ENCODE results near the gene TRAF2. TPM values are rescaled to one million over a fixed set of nuclear protein-coding genes. Genes with fewer than 3 reads are reported as not detected.

Gene TRAF2
- total and polyA plus RNA-seq, 9 of the 15 experiments (the other 6 are each of a cell fraction or from before 2014, with no cell fraction given) = 0.24 to 45.2 (median 18.0) TPM

DNA sequence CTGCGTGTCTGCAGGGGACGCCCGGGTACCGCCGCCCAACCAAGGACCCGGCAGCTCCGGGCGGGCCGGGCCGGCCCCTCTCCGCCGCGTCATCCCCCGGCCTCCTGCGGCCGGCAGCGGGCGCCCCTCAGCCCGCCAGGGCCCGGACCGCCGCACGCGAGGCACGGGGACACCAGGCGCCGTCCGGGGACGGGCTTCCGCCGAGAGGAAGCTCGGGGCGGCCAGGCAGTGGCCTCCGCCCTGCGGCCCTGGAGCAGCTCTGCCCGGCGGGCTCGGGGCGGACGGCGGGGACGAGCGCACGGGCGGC, 57.8 kb downstream of the TRAF2 start (continued):
- TF ChIP-seq, protein P1, sequence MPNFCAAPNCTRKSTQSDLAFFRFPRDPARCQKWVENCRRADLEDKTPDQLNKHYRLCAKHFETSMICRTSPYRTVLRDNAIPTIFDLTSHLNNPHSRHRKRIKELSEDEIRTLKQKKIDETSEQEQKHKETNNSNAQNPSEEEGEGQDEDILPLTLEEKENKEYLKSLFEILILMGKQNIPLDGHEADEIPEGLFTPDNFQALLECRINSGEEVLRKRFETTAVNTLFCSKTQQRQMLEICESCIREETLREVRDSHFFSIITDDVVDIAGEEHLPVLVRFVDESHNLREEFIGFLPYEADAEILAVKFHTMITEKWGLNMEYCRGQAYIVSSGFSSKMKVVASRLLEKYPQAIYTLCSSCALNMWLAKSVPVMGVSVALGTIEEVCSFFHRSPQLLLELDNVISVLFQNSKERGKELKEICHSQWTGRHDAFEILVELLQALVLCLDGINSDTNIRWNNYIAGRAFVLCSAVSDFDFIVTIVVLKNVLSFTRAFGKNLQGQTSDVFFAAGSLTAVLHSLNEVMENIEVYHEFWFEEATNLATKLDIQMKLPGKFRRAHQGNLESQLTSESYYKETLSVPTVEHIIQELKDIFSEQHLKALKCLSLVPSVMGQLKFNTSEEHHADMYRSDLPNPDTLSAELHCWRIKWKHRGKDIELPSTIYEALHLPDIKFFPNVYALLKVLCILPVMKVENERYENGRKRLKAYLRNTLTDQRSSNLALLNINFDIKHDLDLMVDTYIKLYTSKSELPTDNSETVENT (CRISPR knock-in tag; IDR thresholded peaks at IDR 0.05) = no peak
- TF ChIP-seq, protein P2, sequence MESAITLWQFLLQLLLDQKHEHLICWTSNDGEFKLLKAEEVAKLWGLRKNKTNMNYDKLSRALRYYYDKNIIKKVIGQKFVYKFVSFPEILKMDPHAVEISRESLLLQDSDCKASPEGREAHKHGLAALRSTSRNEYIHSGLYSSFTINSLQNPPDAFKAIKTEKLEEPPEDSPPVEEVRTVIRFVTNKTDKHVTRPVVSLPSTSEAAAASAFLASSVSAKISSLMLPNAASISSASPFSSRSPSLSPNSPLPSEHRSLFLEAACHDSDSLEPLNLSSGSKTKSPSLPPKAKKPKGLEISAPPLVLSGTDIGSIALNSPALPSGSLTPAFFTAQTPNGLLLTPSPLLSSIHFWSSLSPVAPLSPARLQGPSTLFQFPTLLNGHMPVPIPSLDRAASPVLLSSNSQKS (CRISPR knock-in tag; IDR thresholded peaks at IDR 0.05) = no peak
- TF ChIP-seq YY1 (IDR thresholded peaks at IDR 0.05; ENCODE audit: borderline replicate concordance in 1 of 3, control insufficient read depth in 1 of 3, extremely low read depth in 1 of 3, insufficient read depth in 3 of 3, insufficient read length in 1 of 3, insufficient replicate concordance in 2 of 3, low read depth in 1 of 3, low read length in 2 of 3) (no peak), CEBPG (CRISPR knock-in tag; IDR thresholded peaks at IDR 0.05) (no peak), CEBPG (tag; conservative IDR thresholded peaks at IDR 0.05 in 1 of 2, IDR thresholded peaks at IDR 0.05 in 1 of 2) (no peak), EP400 (IDR thresholded peaks at IDR 0.05) (no peak), SP1 (CRISPR knock-in tag; IDR thresholded peaks at IDR 0.05) (no peak), ARHGAP35 (IDR thresholded peaks at IDR 0.05; ENCODE audit: partially characterized antibody) (no peak), CBX1 (IDR thresholded peaks at IDR 0.05; ENCODE audit: low read depth) (no peak), RCOR1 (IDR thresholded peaks at IDR 0.05; ENCODE audit: borderline replicate concordance in 1 of 2, low read depth in 2 of 2, low read length in 2 of 2) (0 out of 4 replicates have a peak, but pooled peaks of 1 of the 2 experiments have one; percentile 8), KAT2B (IDR thresholded peaks at IDR 0.05; ENCODE audit: low read depth, low read length) (no peak), CREB1 (IDR thresholded peaks at IDR 0.05) (0 out of 2 replicates have a peak, but pooled peaks have one; percentile 11), CREB1 (CRISPR knock-in tag; IDR thresholded peaks at IDR 0.05) (no peak)
- TF ChIP-seq, protein P3, sequence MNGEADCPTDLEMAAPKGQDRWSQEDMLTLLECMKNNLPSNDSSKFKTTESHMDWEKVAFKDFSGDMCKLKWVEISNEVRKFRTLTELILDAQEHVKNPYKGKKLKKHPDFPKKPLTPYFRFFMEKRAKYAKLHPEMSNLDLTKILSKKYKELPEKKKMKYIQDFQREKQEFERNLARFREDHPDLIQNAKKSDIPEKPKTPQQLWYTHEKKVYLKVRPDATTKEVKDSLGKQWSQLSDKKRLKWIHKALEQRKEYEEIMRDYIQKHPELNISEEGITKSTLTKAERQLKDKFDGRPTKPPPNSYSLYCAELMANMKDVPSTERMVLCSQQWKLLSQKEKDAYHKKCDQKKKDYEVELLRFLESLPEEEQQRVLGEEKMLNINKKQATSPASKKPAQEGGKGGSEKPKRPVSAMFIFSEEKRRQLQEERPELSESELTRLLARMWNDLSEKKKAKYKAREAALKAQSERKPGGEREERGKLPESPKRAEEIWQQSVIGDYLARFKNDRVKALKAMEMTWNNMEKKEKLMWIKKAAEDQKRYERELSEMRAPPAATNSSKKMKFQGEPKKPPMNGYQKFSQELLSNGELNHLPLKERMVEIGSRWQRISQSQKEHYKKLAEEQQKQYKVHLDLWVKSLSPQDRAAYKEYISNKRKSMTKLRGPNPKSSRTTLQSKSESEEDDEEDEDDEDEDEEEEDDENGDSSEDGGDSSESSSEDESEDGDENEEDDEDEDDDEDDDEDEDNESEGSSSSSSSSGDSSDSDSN (IDR thresholded peaks at IDR 0.05; ENCODE audit: borderline replicate concordance in 1 of 2, low read depth in 2 of 2, low read length in 2 of 2) = peak in 1 of 2 experiments; percentile 60; a peak in 3 of 4 replicates
- TF ChIP-seq, protein P4, sequence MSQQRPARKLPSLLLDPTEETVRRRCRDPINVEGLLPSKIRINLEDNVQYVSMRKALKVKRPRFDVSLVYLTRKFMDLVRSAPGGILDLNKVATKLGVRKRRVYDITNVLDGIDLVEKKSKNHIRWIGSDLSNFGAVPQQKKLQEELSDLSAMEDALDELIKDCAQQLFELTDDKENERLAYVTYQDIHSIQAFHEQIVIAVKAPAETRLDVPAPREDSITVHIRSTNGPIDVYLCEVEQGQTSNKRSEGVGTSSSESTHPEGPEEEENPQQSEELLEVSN (IDR thresholded peaks at IDR 0.05; ENCODE audit: borderline replicate concordance in 1 of 2, extremely low read depth in 1 of 2, insufficient read depth in 1 of 2, insufficient read length in 1 of 2, low read depth in 1 of 2, low read length in 1 of 2, poor library complexity in 1 of 2, severe bottlenecking in 1 of 2) = peak in 1 of 2 experiments; percentile 40
- TF ChIP-seq, protein P5, sequence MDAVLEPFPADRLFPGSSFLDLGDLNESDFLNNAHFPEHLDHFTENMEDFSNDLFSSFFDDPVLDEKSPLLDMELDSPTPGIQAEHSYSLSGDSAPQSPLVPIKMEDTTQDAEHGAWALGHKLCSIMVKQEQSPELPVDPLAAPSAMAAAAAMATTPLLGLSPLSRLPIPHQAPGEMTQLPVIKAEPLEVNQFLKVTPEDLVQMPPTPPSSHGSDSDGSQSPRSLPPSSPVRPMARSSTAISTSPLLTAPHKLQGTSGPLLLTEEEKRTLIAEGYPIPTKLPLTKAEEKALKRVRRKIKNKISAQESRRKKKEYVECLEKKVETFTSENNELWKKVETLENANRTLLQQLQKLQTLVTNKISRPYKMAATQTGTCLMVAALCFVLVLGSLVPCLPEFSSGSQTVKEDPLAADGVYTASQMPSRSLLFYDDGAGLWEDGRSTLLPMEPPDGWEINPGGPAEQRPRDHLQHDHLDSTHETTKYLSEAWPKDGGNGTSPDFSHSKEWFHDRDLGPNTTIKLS (IDR thresholded peaks at IDR 0.05; ENCODE audit: borderline replicate concordance, low read depth) = peak; percentile 15; the same call in 1 of the 2 replicates
